T-helper 17 cell (primary cell): ENCODE data around the gene IL17D. TPM values are rescaled to one million over a fixed set of nuclear protein-coding genes. Genes with fewer than 3 reads are reported as not detected.

ENCODE experiments used
- ATAC-seq: fragments of 150-1000 bp; cut with Tn5 transposase; 2 replicates; pipeline ENCODE4 v1.10.0; 2021; ENCODE audit warnings: mild to moderate bottlenecking, moderate library complexity
- DNase-seq, 3 donors: peaks; one replicate each; pipeline versions ENCODE4 v3.0.0 to v3.0.0-alpha.2; 2020 to 2021
- H3K9me3 ChIP-seq: one replicate; pipeline ENCODE4 v1.7.0; 2013; ENCODE audit warnings: low read length, mild to moderate bottlenecking; ENCODE audit not compliant: control insufficient read depth, poor library complexity, severe bottlenecking
- H3K27ac Mint-ChIP-seq: one replicate; pipeline ENCODE4 v1.8.0; 2022; ENCODE audit warnings: mild to moderate bottlenecking, moderate library complexity, mixed read lengths
- H3K27me3 Mint-ChIP-seq: one replicate; pipeline ENCODE4 v1.8.0; 2022; ENCODE audit warnings: mixed read lengths
- H3K36me3 Mint-ChIP-seq: one replicate; pipeline ENCODE4 v1.8.0; 2022; ENCODE audit warnings: low read depth, mixed read lengths
- H3K4me1 Mint-ChIP-seq: one replicate; pipeline ENCODE4 v1.8.0; 2022; ENCODE audit warnings: mild to moderate bottlenecking, mixed read lengths
- H3K4me3 Mint-ChIP-seq: one replicate; pipeline ENCODE4 v1.8.0; 2022; ENCODE audit warnings: mild to moderate bottlenecking, moderate library complexity, mixed read lengths
- total RNA-seq, 4 donors: library from RNA in 2 of 4; stranded (reverse) in 2 of 4; gene quantifications; one replicate each; pipeline ENCODE4 v1.2.3 and lab custom pipeline; 2022 to 2026

The IL17D gene
- total RNA-seq, 2 donors from 2014 or later = 0.15 TPM; not detected in 1

GRCh38 chr13:20716951-20717350 lies 13.5 kb downstream of the IL17D start:
- no peak for DNase-seq
- Mint-ChIP-seq H3K4me3 (no peak overlapping the region), H3K36me3 (no peaks in the 10 kb centered on the region), H3K27ac (no peak overlapping the region), H3K4me1 (peaks cover 6% of the 10 kb centered on the region), H3K27me3 (peaks cover 31% of the 10 kb centered on the region)
- ATAC-seq = no peak
- H3K9me3 ChIP-seq = no peaks in the 10 kb centered on the region

DNA sequence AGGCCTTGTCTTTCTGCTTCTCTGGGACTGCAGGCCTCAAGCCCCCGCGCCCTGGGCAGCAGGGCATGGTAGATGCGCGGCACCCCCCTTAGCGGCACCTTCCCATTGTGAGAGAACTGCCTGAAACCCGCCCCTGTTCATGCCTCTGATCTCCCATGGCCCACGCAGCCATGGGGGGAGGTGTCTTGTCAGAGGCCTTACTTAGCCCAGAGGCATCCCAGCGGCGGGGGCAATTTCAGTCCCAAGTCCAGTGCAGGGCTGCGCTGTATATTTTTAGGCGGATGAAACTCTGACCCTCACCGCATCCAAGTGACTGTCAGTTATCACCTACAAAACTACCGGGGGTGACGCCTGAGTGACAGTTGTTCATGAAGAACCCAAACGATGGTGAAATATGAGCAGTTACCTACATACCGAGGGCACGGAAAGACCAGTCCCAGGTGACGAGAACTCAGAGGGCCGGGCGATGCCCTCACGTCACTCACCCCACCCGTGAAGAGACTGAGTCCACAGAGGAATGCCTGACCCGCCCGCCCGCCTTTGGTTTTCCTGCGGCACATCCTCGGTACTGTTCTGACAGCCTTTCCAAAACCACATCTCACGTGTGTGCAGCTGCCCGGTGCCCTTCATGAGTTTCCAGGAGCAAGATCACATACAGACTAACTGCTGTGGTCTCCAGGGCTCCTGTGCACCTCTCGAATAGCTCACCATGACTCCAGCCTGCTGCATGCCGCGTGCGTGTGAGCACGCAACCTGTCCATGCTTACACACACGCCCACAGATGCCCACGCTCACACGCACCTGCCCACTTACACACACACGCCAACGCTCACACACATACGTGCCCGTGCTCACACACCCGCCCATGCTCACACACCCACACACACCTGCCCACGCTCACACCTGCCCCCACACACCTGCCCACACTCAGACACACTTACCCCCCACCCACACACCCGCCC lies 14.4 kb downstream of the IL17D start:
- Mint-ChIP-seq H3K36me3 (no peaks in the 10 kb centered on the region), H3K4me3 (no peak overlapping the region), H3K27me3 (peaks cover 32% of the 10 kb centered on the region), H3K27ac (no peak overlapping the region), H3K4me1 (peaks cover 4% of the 10 kb centered on the region)
- ATAC-seq (no peak), DNase-seq (no peak)
- no peaks in the 10 kb centered on the region for H3K9me3 ChIP-seq

GRCh38 chr13:20718958-20719566 lies 15.6 kb downstream of the IL17D start:
- H3K36me3 Mint-ChIP-seq = no peaks in the 10 kb centered on the region
- peaks cover 2% of the 10 kb centered on the region for H3K4me1 Mint-ChIP-seq
- ATAC-seq (no peak), DNase-seq (no peak)
- peaks cover 26% of the 10 kb centered on the region for H3K27me3 Mint-ChIP-seq
- no peak overlapping the region for H3K4me3 Mint-ChIP-seq
- no peak overlapping the region for H3K27ac Mint-ChIP-seq
- H3K9me3 ChIP-seq = no peaks in the 10 kb centered on the region

GRCh38 chr13:20719783-20720182 lies 16.3 kb downstream of the IL17D start:
- Mint-ChIP-seq H3K4me3 (no peak overlapping the region), H3K4me1 (peaks cover 2% of the 10 kb centered on the region), H3K27me3 (peaks cover 19% of the 10 kb centered on the region), H3K27ac (no peak overlapping the region), H3K36me3 (no peaks in the 10 kb centered on the region)
- no peak for ATAC-seq
- no peak for DNase-seq
- no peaks in the 10 kb centered on the region for H3K9me3 ChIP-seq

- DNase-seq = no peak
- Mint-ChIP-seq H3K36me3 (no peaks in the 10 kb centered on the region), H3K27ac (no peak overlapping the region), H3K4me3 (no peak overlapping the region), H3K27me3 (peaks cover 16% of the 10 kb centered on the region), H3K4me1 (peaks cover 2% of the 10 kb centered on the region)
- no peaks in the 10 kb centered on the region for H3K9me3 ChIP-seq
- ATAC-seq = no peak
These were observed 17.0 kb downstream of the IL17D start for GRCh38 chr13:20720499-20720898.

DNA sequence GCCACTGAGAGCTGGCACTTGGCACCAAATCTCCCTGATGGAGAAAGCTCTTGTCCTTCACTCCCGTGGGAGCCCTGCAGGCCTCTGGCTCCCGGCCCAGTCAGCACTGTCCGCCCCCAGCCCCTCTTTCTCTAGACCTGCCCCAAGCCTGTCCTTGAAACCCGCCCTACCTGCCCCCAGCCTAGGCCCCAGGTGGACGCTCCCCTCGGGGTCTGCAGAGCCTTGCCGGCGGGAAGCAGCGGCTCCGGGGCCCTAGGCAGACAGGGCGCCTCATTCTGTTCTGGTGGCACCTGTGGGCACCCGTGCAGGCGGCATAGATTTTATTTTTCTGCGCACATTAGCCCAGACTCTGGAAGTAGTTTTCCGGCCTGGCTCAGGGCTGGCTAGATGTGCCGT lies 17.6 kb downstream of the IL17D start:
- Mint-ChIP-seq H3K27ac (no peak overlapping the region), H3K27me3 (peaks cover 13% of the 10 kb centered on the region), H3K36me3 (no peaks in the 10 kb centered on the region), H3K4me3 (no peak overlapping the region), H3K4me1 (peaks cover 2% of the 10 kb centered on the region)
- ATAC-seq (no peak), DNase-seq (no peak)
- H3K9me3 ChIP-seq = no peaks in the 10 kb centered on the region

DNA sequence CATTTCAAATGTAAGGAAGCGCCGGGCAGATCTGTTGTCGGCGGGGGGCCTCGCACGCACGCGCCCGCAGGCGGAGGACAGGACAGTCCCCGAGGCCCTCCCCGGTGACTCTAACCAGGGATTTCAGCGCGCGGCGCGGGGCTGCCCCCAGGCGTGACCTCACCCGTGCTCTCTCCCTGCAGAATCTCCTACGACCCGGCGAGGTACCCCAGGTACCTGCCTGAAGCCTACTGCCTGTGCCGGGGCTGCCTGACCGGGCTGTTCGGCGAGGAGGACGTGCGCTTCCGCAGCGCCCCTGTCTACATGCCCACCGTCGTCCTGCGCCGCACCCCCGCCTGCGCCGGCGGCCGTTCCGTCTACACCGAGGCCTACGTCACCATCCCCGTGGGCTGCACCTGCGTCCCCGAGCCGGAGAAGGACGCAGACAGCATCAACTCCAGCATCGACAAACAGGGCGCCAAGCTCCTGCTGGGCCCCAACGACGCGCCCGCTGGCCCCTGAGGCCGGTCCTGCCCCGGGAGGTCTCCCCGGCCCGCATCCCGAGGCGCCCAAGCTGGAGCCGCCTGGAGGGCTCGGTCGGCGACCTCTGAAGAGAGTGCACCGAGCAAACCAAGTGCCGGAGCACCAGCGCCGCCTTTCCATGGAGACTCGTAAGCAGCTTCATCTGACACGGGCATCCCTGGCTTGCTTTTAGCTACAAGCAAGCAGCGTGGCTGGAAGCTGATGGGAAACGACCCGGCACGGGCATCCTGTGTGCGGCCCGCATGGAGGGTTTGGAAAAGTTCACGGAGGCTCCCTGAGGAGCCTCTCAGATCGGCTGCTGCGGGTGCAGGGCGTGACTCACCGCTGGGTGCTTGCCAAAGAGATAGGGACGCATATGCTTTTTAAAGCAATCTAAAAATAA lies 18.2 kb downstream of the IL17D start:
- Mint-ChIP-seq H3K4me1 (peaks cover 2% of the 10 kb centered on the region), H3K4me3 (peak overlapping the region; percentile 76), H3K36me3 (no peaks in the 10 kb centered on the region), H3K27ac (no peak overlapping the region), H3K27me3 (peaks cover 9% of the 10 kb centered on the region)
- ATAC-seq (peak; percentile 33), DNase-seq (no peak)
- no peaks in the 10 kb centered on the region for H3K9me3 ChIP-seq

- no peak overlapping the region for H3K4me3 Mint-ChIP-seq
- peaks cover 3% of the 10 kb centered on the region for H3K27me3 Mint-ChIP-seq
- H3K27ac Mint-ChIP-seq = no peak overlapping the region
- no peak for DNase-seq
- H3K36me3 Mint-ChIP-seq = peaks cover 4% of the 10 kb centered on the region
- H3K4me1 Mint-ChIP-seq = no peaks in the 10 kb centered on the region
- no peak for ATAC-seq
- H3K9me3 ChIP-seq = no peaks in the 10 kb centered on the region
These were observed 24.4 kb downstream of the IL17D start for GRCh38 chr13:20727856-20728255.

DNA sequence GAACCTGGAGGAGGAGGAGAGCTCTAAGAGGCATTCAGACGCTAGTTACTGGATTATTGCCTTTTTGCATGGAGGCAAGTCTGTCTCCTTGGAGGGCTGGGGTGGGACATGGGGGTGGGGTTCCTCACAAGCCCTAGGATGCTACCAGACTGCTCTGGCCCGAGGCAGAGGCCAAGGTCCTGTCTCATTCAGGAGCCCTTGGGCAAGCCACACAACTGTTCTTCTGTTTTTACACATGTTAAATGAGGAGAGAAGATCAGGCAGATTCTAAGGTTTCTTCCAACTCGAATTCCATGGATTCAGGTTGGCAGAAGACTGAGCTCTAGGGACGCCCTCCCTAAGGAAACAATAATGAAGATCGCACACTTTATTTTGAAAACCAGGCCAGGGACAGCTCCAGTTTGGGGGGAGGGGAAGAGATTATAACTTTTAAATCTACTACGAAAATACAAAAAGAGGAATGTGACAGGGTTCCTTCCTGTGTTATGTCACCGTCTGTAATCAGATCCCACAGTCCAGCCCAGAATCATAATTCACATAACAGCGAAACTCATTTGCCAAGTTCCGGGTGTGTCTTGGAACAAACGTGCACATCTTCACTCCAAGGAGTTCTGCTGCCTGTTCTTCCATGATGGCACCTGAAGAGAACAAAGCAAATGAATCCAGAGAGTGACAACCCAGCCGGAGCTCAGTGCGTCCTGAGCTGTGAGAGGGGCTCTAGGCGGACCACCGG lies 25.2 kb downstream of the IL17D start:
- H3K27ac Mint-ChIP-seq = no peak overlapping the region
- H3K27me3 Mint-ChIP-seq = no peaks in the 10 kb centered on the region
- H3K9me3 ChIP-seq = no peaks in the 10 kb centered on the region
- H3K36me3 Mint-ChIP-seq = peaks cover 4% of the 10 kb centered on the region
- H3K4me1 Mint-ChIP-seq = no peaks in the 10 kb centered on the region
- no peak for ATAC-seq
- no peak overlapping the region for H3K4me3 Mint-ChIP-seq
- DNase-seq = no peak

DNA sequence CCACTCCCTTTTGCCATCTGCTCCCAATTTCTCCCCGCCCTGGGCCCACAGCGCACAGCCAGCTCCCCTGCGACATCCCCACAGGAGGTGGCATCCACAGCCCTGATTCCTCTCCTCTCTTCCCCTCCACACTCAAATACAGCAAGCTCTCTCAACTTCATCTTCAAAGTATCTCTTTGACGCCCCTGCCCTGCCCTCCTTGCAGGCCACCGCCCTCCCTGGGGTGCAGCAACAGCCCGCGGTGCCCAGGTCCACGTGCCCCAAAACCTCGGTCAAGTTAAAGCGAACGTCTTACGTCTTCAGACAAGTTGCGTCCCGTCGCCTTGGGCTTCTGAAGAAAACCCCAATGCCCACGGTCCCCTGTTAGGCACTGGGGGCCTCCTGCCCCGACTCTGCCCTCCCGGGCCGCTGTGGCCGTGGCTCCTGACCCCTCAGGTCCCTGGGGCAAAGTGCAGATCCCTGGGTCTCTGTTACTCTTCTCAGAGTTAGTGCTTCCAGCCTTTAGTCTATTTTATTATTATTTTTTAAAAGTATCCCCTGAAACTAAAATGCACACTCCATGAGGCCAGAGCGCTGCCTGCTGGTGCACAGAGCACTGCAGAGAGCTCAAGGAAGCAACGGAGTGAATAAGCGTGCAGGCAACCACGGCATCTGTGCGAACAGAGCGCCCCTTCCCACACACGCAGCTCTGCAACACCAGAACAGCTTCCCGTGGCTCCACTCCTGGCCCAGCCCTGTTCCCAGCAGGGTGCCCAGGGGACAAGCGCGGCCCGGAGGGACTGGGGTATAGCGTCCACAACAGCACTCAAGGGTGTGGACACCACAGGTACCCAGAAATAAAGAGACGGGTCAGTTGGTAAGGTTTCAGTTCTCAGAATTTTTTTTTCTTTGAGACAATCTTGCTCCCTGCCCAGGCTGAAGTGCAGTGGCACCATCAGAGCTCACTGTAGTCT lies 26.4 kb downstream of the IL17D start:
- DNase-seq (no peak), ATAC-seq (no peak)
- H3K9me3 ChIP-seq = no peaks in the 10 kb centered on the region
- H3K27me3 Mint-ChIP-seq = no peaks in the 10 kb centered on the region
- no peak overlapping the region for H3K27ac Mint-ChIP-seq
- H3K36me3 Mint-ChIP-seq = peaks cover 6% of the 10 kb centered on the region
- no peaks in the 10 kb centered on the region for H3K4me1 Mint-ChIP-seq
- H3K4me3 Mint-ChIP-seq = no peak overlapping the region

DNA sequence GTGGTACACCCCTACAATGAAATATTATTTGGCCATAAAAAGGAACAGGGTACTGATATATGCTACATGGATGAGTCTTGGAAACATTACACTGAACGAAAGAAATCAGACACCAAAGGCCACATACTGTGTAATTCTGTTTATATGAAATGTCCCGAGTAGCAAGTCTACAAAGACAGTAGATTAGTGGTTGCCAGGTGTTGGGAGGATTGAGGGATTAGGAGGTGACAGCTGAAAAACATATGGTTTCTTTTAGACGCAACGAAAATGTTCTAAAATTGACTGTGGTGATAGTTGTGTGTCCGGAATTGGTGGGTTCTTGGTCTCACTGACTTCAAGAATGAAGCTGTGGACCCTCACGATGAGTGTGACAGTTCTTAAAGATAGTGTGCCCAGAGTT lies 35.1 kb downstream of the IL17D start:
- no peak overlapping the region for H3K27ac Mint-ChIP-seq
- no peak overlapping the region for H3K4me3 Mint-ChIP-seq
- H3K4me1 Mint-ChIP-seq = peaks cover 3% of the 10 kb centered on the region
- H3K27me3 Mint-ChIP-seq = no peaks in the 10 kb centered on the region
- H3K36me3 Mint-ChIP-seq = peaks cover 2% of the 10 kb centered on the region
- DNase-seq = no peak
- ATAC-seq = no peak
- H3K9me3 ChIP-seq = no peaks in the 10 kb centered on the region

GRCh38 chr13:20740021-20740420 lies 36.5 kb downstream of the IL17D start:
- ATAC-seq = no peak

More at GRCh38 chr13:20740021-20740420, 36.5 kb downstream of the IL17D start:
- Mint-ChIP-seq H3K36me3 (no peaks in the 10 kb centered on the region), H3K27me3 (no peaks in the 10 kb centered on the region), H3K4me1 (peaks cover 3% of the 10 kb centered on the region), H3K4me3 (no peak overlapping the region), H3K27ac (no peak overlapping the region)
- no peak for DNase-seq
- no peaks in the 10 kb centered on the region for H3K9me3 ChIP-seq
